Smooth muscle cell (in vitro differentiated cells): ENCODE data around the gene PCDHGA8. TPM values are rescaled to one million over a fixed set of nuclear protein-coding genes. Genes with fewer than 3 reads are reported as not detected.

ENCODE experiments used
- DNase-seq: peaks from one replicate; lab custom pipeline; 2025; ENCODE audit not compliant: unreplicated experiment; lab: John Stamatoyannopoulos, UW
- H2AFZ ChIP-seq: fragments of 200-600 bp; sonication (generic); 2 replicates; pipeline ENCODE4 v1.6.0; 2016; ENCODE audit warnings: antibody characterized with exemption, low read depth, mild to moderate bottlenecking
- H3F3A ChIP-seq: fragments of 200-600 bp; sonication (generic); 2 replicates; pipeline ENCODE4 v1.6.0; 2017; ENCODE audit warnings: antibody characterized with exemption, low read depth
- H3K27ac ChIP-seq: fragments of 200-600 bp; sonication (generic); 2 replicates; pipeline ENCODE4 v1.5.1; 2016; ENCODE audit warnings: low read depth, mild to moderate bottlenecking
- H3K27me3 ChIP-seq: fragments of 200-600 bp; sonication (generic); 2 replicates; pipeline ENCODE4 v1.6.1; 2016; ENCODE audit warnings: low read depth, mild to moderate bottlenecking
- H3K36me3 ChIP-seq: fragments of 200-600 bp; sonication (generic); 2 replicates; pipeline ENCODE4 v1.5.1; 2016; ENCODE audit warnings: low read depth
- H3K4me1 ChIP-seq: fragments of 200-600 bp; sonication (generic); 2 replicates; pipeline ENCODE4 v1.5.1; 2016; ENCODE audit warnings: low read depth
- H3K4me2 ChIP-seq: fragments of 200-600 bp; sonication (generic); 2 replicates; pipeline ENCODE4 v1.6.0; 2016; ENCODE audit warnings: mild to moderate bottlenecking
- H3K4me3 ChIP-seq: fragments of 200-600 bp; sonication (generic); 2 replicates; pipeline ENCODE4 v1.5.1; 2016; ENCODE audit warnings: mild to moderate bottlenecking
- H3K79me2 ChIP-seq: fragments of 200-600 bp; sonication (generic); 2 replicates; pipeline ENCODE4 v1.6.0; 2016; ENCODE audit warnings: low read depth, mild to moderate bottlenecking
- H3K9ac ChIP-seq: fragments of 200-600 bp; sonication (generic); 2 replicates; pipeline ENCODE4 v1.6.0; 2016; ENCODE audit warnings: low read depth
- H3K9me3 ChIP-seq: fragments of 200-600 bp; sonication (generic); replicated peaks from 2 replicates; pipeline ENCODE4 v1.5.1; 2016; ENCODE audit warnings: low read depth
- H4K20me1 ChIP-seq: fragments of 200-600 bp; sonication (generic); 2 replicates; pipeline ENCODE4 v1.6.0; 2016; ENCODE audit warnings: low read depth
- WGBS: methylation state at CpG from one replicate; pipeline ENCODE4 v1.1.7; 2016; ENCODE audit warnings: low lambda C conversion rate; 5-methylcytosine and 5-hydroxymethylcytosine counted together
- polyA plus RNA-seq: library from polyadenylated mRNA; unstranded; fragments of >200 nt; fragmentation: Nextera tagmentation; extraction: Ambion mirVana; gene quantifications from 2 replicates; pipeline ENCODE4 v1.2.1, GENCODE V29; 2016
- total RNA-seq: library from RNA; depleted of rRNA; stranded (reverse); fragments of >200 nt; gene quantifications from 2 replicates; pipeline ENCODE4 v1.2.3, GENCODE V29; 2014
- TF ChIP-seq, protein P1 (sequence below): fragments of 200-600 bp; sonication (generic); IDR thresholded peaks from 2 replicates; pipeline ENCODE4 v1.5.1; 2017; ENCODE audit warnings: borderline replicate concordance, mild to moderate bottlenecking, antibody characterized with exemption; ENCODE audit not compliant: insufficient read depth, poor library complexity, severe bottlenecking

Gene PCDHGA8
- total and polyA plus RNA-seq, 2 experiments from 2014 or later: 0.25 to 3.2 TPM

DNA sequence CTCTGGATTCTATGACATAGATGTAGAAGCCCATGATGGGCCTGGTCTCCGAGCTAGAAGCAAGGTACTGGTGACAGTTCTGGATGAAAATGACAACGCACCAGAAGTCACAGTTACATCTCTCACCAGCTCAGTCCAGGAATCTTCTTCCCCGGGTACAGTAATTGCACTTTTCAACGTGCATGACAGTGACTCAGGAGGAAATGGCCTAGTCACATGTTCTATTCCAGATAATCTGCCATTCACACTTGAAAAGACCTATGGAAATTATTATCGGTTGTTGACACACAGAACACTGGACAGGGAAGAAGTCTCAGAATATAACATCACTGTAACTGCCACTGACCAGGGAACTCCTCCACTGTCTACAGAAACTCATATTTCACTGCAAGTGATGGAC, 36.3 kb upstream of the PCDHGA8 start:
- TF ChIP-seq, protein P1, sequence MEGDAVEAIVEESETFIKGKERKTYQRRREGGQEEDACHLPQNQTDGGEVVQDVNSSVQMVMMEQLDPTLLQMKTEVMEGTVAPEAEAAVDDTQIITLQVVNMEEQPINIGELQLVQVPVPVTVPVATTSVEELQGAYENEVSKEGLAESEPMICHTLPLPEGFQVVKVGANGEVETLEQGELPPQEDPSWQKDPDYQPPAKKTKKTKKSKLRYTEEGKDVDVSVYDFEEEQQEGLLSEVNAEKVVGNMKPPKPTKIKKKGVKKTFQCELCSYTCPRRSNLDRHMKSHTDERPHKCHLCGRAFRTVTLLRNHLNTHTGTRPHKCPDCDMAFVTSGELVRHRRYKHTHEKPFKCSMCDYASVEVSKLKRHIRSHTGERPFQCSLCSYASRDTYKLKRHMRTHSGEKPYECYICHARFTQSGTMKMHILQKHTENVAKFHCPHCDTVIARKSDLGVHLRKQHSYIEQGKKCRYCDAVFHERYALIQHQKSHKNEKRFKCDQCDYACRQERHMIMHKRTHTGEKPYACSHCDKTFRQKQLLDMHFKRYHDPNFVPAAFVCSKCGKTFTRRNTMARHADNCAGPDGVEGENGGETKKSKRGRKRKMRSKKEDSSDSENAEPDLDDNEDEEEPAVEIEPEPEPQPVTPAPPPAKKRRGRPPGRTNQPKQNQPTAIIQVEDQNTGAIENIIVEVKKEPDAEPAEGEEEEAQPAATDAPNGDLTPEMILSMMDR: no peak
- WGBS: 84% methylated on average over 5 of the region's 5 CpGs
- Histone ChIP-seq H3K9me3 (peaks cover 6% of the 10 kb centered on the region), H2AFZ (no peak overlapping the region), H3K36me3 (no peaks in the 10 kb centered on the region), H3K4me3 (no peak overlapping the region), H4K20me1 (no peaks in the 10 kb centered on the region), H3K9ac (no peak overlapping the region), H3K4me1 (no peaks in the 10 kb centered on the region), H3K27me3 (no peaks in the 10 kb centered on the region), H3K79me2 (no peaks in the 10 kb centered on the region), H3K4me2 (no peak overlapping the region), H3F3A (no peaks in the 10 kb centered on the region), H3K27ac (no peak overlapping the region)
- no peak for DNase-seq

DNA sequence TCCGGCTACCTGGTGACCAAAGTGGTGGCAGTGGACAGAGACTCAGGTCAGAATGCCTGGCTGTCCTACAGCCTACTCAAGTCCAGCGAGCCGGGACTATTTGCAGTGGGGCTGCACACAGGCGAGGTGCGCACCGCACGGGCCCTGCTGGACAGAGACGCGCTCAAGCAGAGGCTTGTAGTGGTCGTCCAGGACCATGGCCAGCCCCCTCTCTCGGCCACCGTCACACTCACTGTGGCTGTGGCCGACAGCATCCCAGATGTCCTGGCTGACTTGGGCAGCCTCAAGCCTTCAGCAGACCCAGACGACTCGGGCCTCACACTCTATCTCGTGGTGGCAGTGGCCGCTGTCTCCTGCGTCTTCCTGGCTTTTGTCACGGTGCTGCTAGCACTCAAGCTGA, 35.5 kb upstream of the PCDHGA8 start:
- WGBS: 89% methylated on average over 19 of the region's 19 CpGs
- H2AFZ ChIP-seq: no peak overlapping the region

DNA sequence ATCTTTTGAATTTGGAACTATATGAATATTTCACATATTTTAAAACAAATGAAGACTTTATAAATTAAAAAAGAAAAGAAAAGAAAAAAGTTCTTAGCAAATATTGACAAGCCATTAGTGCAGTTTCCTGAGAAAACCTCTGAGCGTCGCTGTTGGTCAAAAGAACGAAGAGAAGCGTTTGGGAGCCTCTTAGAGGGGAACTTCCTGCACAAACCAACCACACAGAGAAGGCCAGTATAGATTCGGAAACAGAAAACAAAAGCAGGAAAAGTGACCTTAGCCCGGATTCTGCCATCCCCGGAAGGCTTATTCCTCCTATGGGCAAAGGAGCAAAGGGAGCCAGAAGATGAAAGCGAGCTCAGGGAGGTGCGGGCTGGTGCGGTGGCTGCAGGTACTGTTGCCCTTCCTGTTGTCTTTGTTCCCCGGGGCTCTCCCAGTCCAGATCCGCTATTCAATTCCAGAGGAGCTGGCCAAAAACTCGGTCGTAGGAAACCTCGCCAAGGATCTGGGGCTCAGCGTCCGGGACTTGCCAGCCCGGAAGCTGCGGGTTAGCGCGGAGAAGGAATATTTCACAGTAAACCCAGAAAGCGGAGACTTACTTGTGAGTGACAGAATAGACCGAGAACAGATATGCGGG, 32.5 kb upstream of the PCDHGA8 start, which contains the start of gene PCDHGB2:
Gene PCDHGB2, plus strand, starts transcription at position 205 of the 637 bp plus-strand sequence. Its CDS starts 142 bp downstream, at position 347.
- Histone ChIP-seq H3K4me2 (no peak within 1 kb of the TSS), H3K27me3 (no peaks in the 10 kb centered on the region), H3K27ac (no peak within 1 kb of the TSS), H3K4me3 (no peak within 1 kb of the TSS), H3K9me3 (peaks cover 6% of the 10 kb centered on the region), H3K79me2 (no peaks in the 10 kb centered on the region), H3K36me3 (no peaks in the 10 kb centered on the region), H3K4me1 (no peaks in the 10 kb centered on the region), H4K20me1 (no peaks in the 10 kb centered on the region), H3F3A (no peaks in the 10 kb centered on the region), H3K9ac (no peak within 1 kb of the TSS), H2AFZ (no peak within 1 kb of the TSS)
- WGBS: 82% methylated on average over 24 of the region's 24 CpGs
- TF ChIP-seq, protein P1: peak; percentile 4
- DNase-seq: no peak

More for the DNA sequence above, 35.5 kb upstream of the PCDHGA8 start:
- Histone ChIP-seq H3K4me2 (no peak overlapping the region), H4K20me1 (no peaks in the 10 kb centered on the region), H3F3A (no peaks in the 10 kb centered on the region), H3K79me2 (no peaks in the 10 kb centered on the region), H3K9me3 (peaks cover 6% of the 10 kb centered on the region), H3K36me3 (no peaks in the 10 kb centered on the region), H3K27ac (no peak overlapping the region), H3K4me1 (no peaks in the 10 kb centered on the region), H3K9ac (no peak overlapping the region), H3K4me3 (no peak overlapping the region), H3K27me3 (no peaks in the 10 kb centered on the region)
- TF ChIP-seq, protein P1: no peak
- no peak for DNase-seq

DNA sequence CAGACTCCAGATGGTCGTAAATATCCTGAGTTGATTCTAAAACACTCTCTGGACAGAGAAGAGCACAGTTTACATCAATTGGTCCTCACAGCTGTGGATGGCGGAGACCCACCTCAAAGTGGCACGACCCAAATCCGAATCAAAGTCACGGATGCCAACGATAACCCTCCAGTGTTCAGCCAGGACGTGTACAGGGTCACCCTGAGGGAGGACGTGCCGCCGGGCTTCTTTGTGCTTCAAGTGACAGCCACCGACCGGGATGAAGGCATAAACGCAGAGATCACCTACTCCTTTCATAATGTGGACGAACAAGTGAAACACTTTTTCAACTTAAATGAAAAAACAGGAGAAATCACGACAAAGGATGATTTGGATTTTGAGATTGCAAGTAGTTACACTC, 31.7 kb upstream of the PCDHGA8 start:
- H3F3A ChIP-seq: no peaks in the 10 kb centered on the region
- no peak overlapping the region for H3K4me3 ChIP-seq
- H3K4me1 ChIP-seq: no peaks in the 10 kb centered on the region
- TF ChIP-seq, protein P1: no peak
- H3K79me2 ChIP-seq: no peaks in the 10 kb centered on the region
- H4K20me1 ChIP-seq: no peaks in the 10 kb centered on the region
- no peaks in the 10 kb centered on the region for H3K27me3 ChIP-seq
- no peaks in the 10 kb centered on the region for H3K36me3 ChIP-seq
- DNase-seq: no peak
- H2AFZ ChIP-seq: no peak overlapping the region
- WGBS: 95% methylated on average over 15 of the region's 15 CpGs
- no peak overlapping the region for H3K4me2 ChIP-seq
- no peak overlapping the region for H3K27ac ChIP-seq
- H3K9ac ChIP-seq: no peak overlapping the region
- H3K9me3 ChIP-seq: peaks cover 6% of the 10 kb centered on the region
